ENCODE results near the gene TCF12. TPM values are rescaled to one million over a fixed set of nuclear protein-coding genes. Genes with fewer than 3 reads are reported as not detected.
"Not testable (repeated sequence)": the region's sequence is repeated elsewhere in the genome, so short reads cannot be mapped to it uniquely, and the experiment has no call there.

Gene TCF12
- total RNA-seq, 2 experiments from 2014 or later = 55.8 to 59.4 TPM

GRCh38 chr15:56991017-56991416, 72.6 kb downstream of the TCF12 start:
- no peak for DNase-seq
- H3K9me3 Mint-ChIP-seq = peaks cover 2% of the 10 kb centered on the region
- no peak overlapping the region for H3K4me3 Mint-ChIP-seq
- no peak overlapping the region for H3K27ac Mint-ChIP-seq
- H3K27me3 Mint-ChIP-seq = no peaks in the 10 kb centered on the region
- peaks cover 31% of the 10 kb centered on the region for H3K36me3 Mint-ChIP-seq
- H3K4me1 Mint-ChIP-seq = peaks cover 37% of the 10 kb centered on the region

- Mint-ChIP-seq H3K27ac (no peak overlapping the region), H3K4me3 (no peak overlapping the region), H3K27me3 (no peaks in the 10 kb centered on the region), H3K9me3 (peaks cover 7% of the 10 kb centered on the region), H3K4me1 (peaks cover 27% of the 10 kb centered on the region), H3K36me3 (peaks cover 34% of the 10 kb centered on the region)
- no peak for DNase-seq
These were observed 74.3 kb downstream of the TCF12 start for GRCh38 chr15:56992725-56993124.

- DNase-seq = no peak
- Mint-ChIP-seq H3K27me3 (no peaks in the 10 kb centered on the region), H3K9me3 (peaks cover 7% of the 10 kb centered on the region), H3K4me3 (no peak overlapping the region), H3K4me1 (peaks cover 23% of the 10 kb centered on the region), H3K36me3 (peaks cover 34% of the 10 kb centered on the region), H3K27ac (no peak overlapping the region)
These were observed 75.8 kb downstream of the TCF12 start for GRCh38 chr15:56994280-56994679.

GRCh38 chr15:56996093-56996492, 77.6 kb downstream of the TCF12 start:
- H3K36me3 Mint-ChIP-seq = peaks cover 32% of the 10 kb centered on the region
- H3K4me3 Mint-ChIP-seq = no peak overlapping the region
- H3K4me1 Mint-ChIP-seq = peaks cover 13% of the 10 kb centered on the region
- H3K27me3 Mint-ChIP-seq = no peaks in the 10 kb centered on the region
- H3K27ac Mint-ChIP-seq = no peak overlapping the region
- DNase-seq = no peak
- peaks cover 7% of the 10 kb centered on the region for H3K9me3 Mint-ChIP-seq

GRCh38 chr15:56996746-56997470, 78.5 kb downstream of the TCF12 start:
- Mint-ChIP-seq H3K27ac (no peak overlapping the region), H3K36me3 (peaks cover 33% of the 10 kb centered on the region), H3K4me3 (no peak overlapping the region), H3K27me3 (no peaks in the 10 kb centered on the region), H3K4me1 (peaks cover 12% of the 10 kb centered on the region), H3K9me3 (peaks cover 7% of the 10 kb centered on the region)
- DNase-seq = no peak

GRCh38 chr15:57003418-57003817, 85.0 kb downstream of the TCF12 start:
- Mint-ChIP-seq H3K9me3 (no peaks in the 10 kb centered on the region), H3K27ac (no peak overlapping the region), H3K36me3 (peaks cover 17% of the 10 kb centered on the region), H3K27me3 (no peaks in the 10 kb centered on the region), H3K4me1 (peaks cover 15% of the 10 kb centered on the region), H3K4me3 (no peak overlapping the region)
- no peak for DNase-seq

GRCh38 chr15:57005244-57005643, 86.8 kb downstream of the TCF12 start:
- H3K36me3 Mint-ChIP-seq = peaks cover 20% of the 10 kb centered on the region
- no peak overlapping the region for H3K4me3 Mint-ChIP-seq
- H3K27me3 Mint-ChIP-seq = no peaks in the 10 kb centered on the region
- H3K9me3 Mint-ChIP-seq = no peaks in the 10 kb centered on the region
- no peak overlapping the region for H3K27ac Mint-ChIP-seq
- peaks cover 15% of the 10 kb centered on the region for H3K4me1 Mint-ChIP-seq
- DNase-seq = no peak

GRCh38 chr15:57007797-57008196, 89.4 kb downstream of the TCF12 start:
- H3K4me3 Mint-ChIP-seq = not testable (repeated sequence)

GRCh38 chr15:57010724-57011123, 92.3 kb downstream of the TCF12 start:
- H3K27me3 Mint-ChIP-seq = no peaks in the 10 kb centered on the region
- H3K9me3 Mint-ChIP-seq = no peaks in the 10 kb centered on the region
- DNase-seq = no peak
- peaks cover 14% of the 10 kb centered on the region for H3K36me3 Mint-ChIP-seq
- H3K4me3 Mint-ChIP-seq = no peak overlapping the region
- peaks cover 36% of the 10 kb centered on the region for H3K4me1 Mint-ChIP-seq
- no peak overlapping the region for H3K27ac Mint-ChIP-seq

More at GRCh38 chr15:57007797-57008196, 89.4 kb downstream of the TCF12 start:
- not testable (repeated sequence) for H3K27ac Mint-ChIP-seq, H3K9me3 Mint-ChIP-seq, DNase-seq, H3K27me3 Mint-ChIP-seq
- Mint-ChIP-seq H3K36me3 (peaks cover 16% of the 10 kb centered on the region), H3K4me1 (peaks cover 27% of the 10 kb centered on the region)

- Mint-ChIP-seq H3K27ac (no peak overlapping the region), H3K4me3 (no peak overlapping the region), H3K27me3 (no peaks in the 10 kb centered on the region), H3K9me3 (no peaks in the 10 kb centered on the region), H3K36me3 (peaks cover 11% of the 10 kb centered on the region), H3K4me1 (peaks cover 34% of the 10 kb centered on the region)
- no peak for DNase-seq
These were observed 94.1 kb downstream of the TCF12 start for GRCh38 chr15:57012556-57012955.

GRCh38 chr15:57014896-57015295, 96.5 kb downstream of the TCF12 start:
- H3K27ac Mint-ChIP-seq, DNase-seq, H3K9me3 Mint-ChIP-seq, H3K27me3 Mint-ChIP-seq, H3K4me3 Mint-ChIP-seq: not testable (repeated sequence)
- H3K36me3 Mint-ChIP-seq = peaks cover 14% of the 10 kb centered on the region
- peaks cover 31% of the 10 kb centered on the region for H3K4me1 Mint-ChIP-seq

GRCh38 chr15:57015360-57015759, 96.9 kb downstream of the TCF12 start:
- no peaks in the 10 kb centered on the region for H3K27me3 Mint-ChIP-seq
- peaks cover 31% of the 10 kb centered on the region for H3K4me1 Mint-ChIP-seq
- no peak overlapping the region for H3K27ac Mint-ChIP-seq
- no peak for DNase-seq
- no peak overlapping the region for H3K4me3 Mint-ChIP-seq
- H3K9me3 Mint-ChIP-seq = peaks cover 1% of the 10 kb centered on the region
- peaks cover 14% of the 10 kb centered on the region for H3K36me3 Mint-ChIP-seq

- no peaks in the 10 kb centered on the region for H3K27me3 Mint-ChIP-seq
- peaks cover 27% of the 10 kb centered on the region for H3K4me1 Mint-ChIP-seq
- DNase-seq = no peak
- H3K9me3 Mint-ChIP-seq = peaks cover 1% of the 10 kb centered on the region
- no peak overlapping the region for H3K4me3 Mint-ChIP-seq
- peaks cover 14% of the 10 kb centered on the region for H3K36me3 Mint-ChIP-seq
- no peak overlapping the region for H3K27ac Mint-ChIP-seq
These were observed 97.5 kb downstream of the TCF12 start for GRCh38 chr15:57015897-57016296.

- Mint-ChIP-seq H3K4me3 (no peak overlapping the region), H3K27me3 (no peaks in the 10 kb centered on the region), H3K36me3 (peaks cover 18% of the 10 kb centered on the region), H3K4me1 (peaks cover 24% of the 10 kb centered on the region), H3K9me3 (peaks cover 6% of the 10 kb centered on the region), H3K27ac (no peak overlapping the region)
- no peak for DNase-seq
These were observed 98.6 kb downstream of the TCF12 start for GRCh38 chr15:57017024-57017423.

GRCh38 chr15:57018151-57018550, 99.7 kb downstream of the TCF12 start:
- Mint-ChIP-seq H3K9me3 (peaks cover 10% of the 10 kb centered on the region), H3K36me3 (peaks cover 27% of the 10 kb centered on the region), H3K27me3 (no peaks in the 10 kb centered on the region), H3K27ac (no peak overlapping the region), H3K4me3 (no peak overlapping the region), H3K4me1 (peaks cover 30% of the 10 kb centered on the region)
- DNase-seq = no peak

- Mint-ChIP-seq H3K36me3 (peaks cover 26% of the 10 kb centered on the region), H3K27ac (no peak overlapping the region), H3K4me3 (no peak overlapping the region), H3K9me3 (peaks cover 13% of the 10 kb centered on the region), H3K27me3 (no peaks in the 10 kb centered on the region), H3K4me1 (peaks cover 27% of the 10 kb centered on the region)
- no peak for DNase-seq
These were observed 101.2 kb downstream of the TCF12 start for GRCh38 chr15:57019496-57020160.

Measured in activated naive CD8-positive, alpha-beta T cell treated with anti-CD3 and anti-CD28 coated beads for 36 hours (primary cell).